C4-2B (cell line): ENCODE measurements around the gene SLC20A1.

ENCODE experiments used
- H3K27ac ChIP-seq: fragments of 450-650 bp; 2 replicates; pipeline ENCODE4 v1.5.1; 2017
- CTCF ChIP-seq: fragments of 450-650 bp; conservative IDR thresholded peaks from 2 replicates; pipeline ENCODE4 v1.5.1; 2017; ENCODE audit warnings: mild to moderate bottlenecking
- ZFX ChIP-seq: fragments of 450-650 bp; IDR thresholded peaks from 2 replicates; pipeline ENCODE4 v1.6.1; 2017

The SLC20A1 gene

GRCh38 chr2:112692918-112693317, 47.2 kb downstream of the SLC20A1 start:
- TF ChIP-seq ZFX (no peak), CTCF (no peak)
- H3K27ac ChIP-seq: no peak overlapping the region

DNA sequence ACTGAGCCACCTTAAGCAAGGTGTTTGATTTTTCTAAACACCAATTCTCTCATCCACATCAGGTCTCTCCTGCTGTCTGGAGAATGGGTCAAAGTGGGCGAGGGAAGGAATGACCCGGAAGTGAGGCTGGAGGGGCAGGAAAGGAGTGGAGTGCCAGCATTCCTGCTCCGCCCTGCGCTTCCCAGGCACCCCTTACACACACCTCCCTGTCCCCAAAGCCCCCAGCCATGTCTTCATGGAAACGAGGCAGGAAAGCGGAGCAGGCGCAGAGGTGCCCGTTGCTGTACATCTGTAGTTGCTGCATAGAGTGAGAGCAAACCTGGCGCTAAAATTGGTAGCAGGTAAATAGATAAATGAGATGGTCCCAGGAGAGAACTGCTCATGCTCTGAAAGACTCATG, 47.9 kb downstream of the SLC20A1 start:
- H3K27ac ChIP-seq: no peak overlapping the region
- TF ChIP-seq ZFX: no peak
- TF ChIP-seq CTCF: no peak

DNA sequence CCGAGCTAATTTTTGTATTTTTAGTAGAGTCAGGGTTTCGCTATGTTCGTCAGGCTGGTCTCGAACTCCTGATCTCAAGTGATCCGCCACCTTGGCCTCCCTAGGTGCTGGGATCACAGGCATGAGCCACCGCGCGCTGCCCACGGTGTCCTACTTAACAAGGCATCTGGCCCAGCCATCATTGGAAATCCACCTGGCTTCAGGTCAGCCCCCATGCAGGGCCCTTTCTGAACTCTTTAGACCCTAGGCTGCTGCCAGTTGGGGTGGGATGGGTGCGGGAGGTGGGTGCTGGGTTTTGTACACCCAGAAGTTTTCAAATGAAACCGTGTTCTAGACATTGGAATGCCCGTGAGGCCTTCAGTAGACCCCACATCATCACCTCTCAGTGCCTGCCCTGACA, 48.4 kb downstream of the SLC20A1 start:
- TF ChIP-seq CTCF: no peak
- no peak for TF ChIP-seq ZFX
- no peak overlapping the region for H3K27ac ChIP-seq

- H3K27ac ChIP-seq: no peak overlapping the region
- TF ChIP-seq ZFX: no peak
Measured at GRCh38 chr2:112698834-112699515, 53.2 kb downstream of the SLC20A1 start.

- TF ChIP-seq CTCF (no peak), ZFX (no peak)
- H3K27ac ChIP-seq: no peak overlapping the region
Measured at GRCh38 chr2:112699984-112700667, 54.4 kb downstream of the SLC20A1 start.

- no peak overlapping the region for H3K27ac ChIP-seq
Measured at GRCh38 chr2:112701052-112701451, 55.3 kb downstream of the SLC20A1 start.

GRCh38 chr2:112703684-112704083, 57.9 kb downstream of the SLC20A1 start:
- no peak overlapping the region for H3K27ac ChIP-seq
- TF ChIP-seq ZFX (no peak), CTCF (no peak)

More at GRCh38 chr2:112701052-112701451, 55.3 kb downstream of the SLC20A1 start:
- TF ChIP-seq CTCF (no peak), ZFX (no peak)

GRCh38 chr2:112705575-112705974, 59.8 kb downstream of the SLC20A1 start:
- TF ChIP-seq CTCF: no peak
- TF ChIP-seq ZFX: no peak
- H3K27ac ChIP-seq: no peak overlapping the region
